Endodermal cell (in vitro differentiated cells): ENCODE measurements around the gene NCKAP5. TPM values are rescaled to one million over a fixed set of nuclear protein-coding genes. Genes with fewer than 3 reads are reported as not detected.
A peak's percentile ranks its signal among the peaks of the same experiment; 100 is the strongest.

Experiments
- DNase-seq: peaks from one replicate; pipeline ENCODE4 v3.0.0-alpha.2; 2017
- H3K27ac ChIP-seq: 2 replicates; pipeline ENCODE4 v1.5.1; 2013; ENCODE audit warnings: mild to moderate bottlenecking, low read depth, low read length, moderate library complexity
- H3K27me3 ChIP-seq: 2 replicates; pipeline ENCODE4 v1.6.1; 2013; ENCODE audit warnings: mild to moderate bottlenecking, low read length, moderate library complexity; ENCODE audit not compliant: insufficient read depth, control insufficient read depth, poor library complexity, severe bottlenecking
- H3K36me3 ChIP-seq: 2 replicates; pipeline ENCODE4 v1.7.0; 2013; ENCODE audit warnings: mild to moderate bottlenecking, low read length, moderate library complexity; ENCODE audit not compliant: control insufficient read depth, insufficient read depth
- H3K4me1 ChIP-seq: one replicate; pipeline ENCODE4 v1.7.0; 2013; ENCODE audit warnings: low read length; ENCODE audit not compliant: control insufficient read depth, insufficient read depth
- H3K4me3 ChIP-seq: 2 replicates; pipeline ENCODE4 v1.5.1; 2013; ENCODE audit warnings: mild to moderate bottlenecking, low read length, moderate library complexity
- H3K9ac ChIP-seq: 2 replicates; pipeline ENCODE4 v1.6.1; 2013; ENCODE audit warnings: mild to moderate bottlenecking, low read length, moderate library complexity; ENCODE audit not compliant: poor library complexity, severe bottlenecking; ENCODE audit errors: extremely low read depth
- H3K9me3 ChIP-seq: 2 replicates; pipeline ENCODE4 v1.6.1; 2013; ENCODE audit warnings: mild to moderate bottlenecking, low read length, moderate library complexity; ENCODE audit not compliant: control insufficient read depth
- H3K27ac Mint-ChIP-seq: 2 replicates; pipeline ENCODE4 v1.8.0; 2020; ENCODE audit warnings: mixed read lengths
- H3K27me3 Mint-ChIP-seq: 2 replicates; pipeline ENCODE4 v1.8.0; 2021; ENCODE audit warnings: mild to moderate bottlenecking, mixed read lengths; ENCODE audit not compliant: insufficient read depth
- H3K36me3 Mint-ChIP-seq: 2 replicates; pipeline ENCODE4 v1.8.0; 2020; ENCODE audit warnings: low read depth, mixed read lengths
- H3K4me1 Mint-ChIP-seq: 2 replicates; pipeline ENCODE4 v1.8.0; 2020; ENCODE audit warnings: mixed read lengths
- H3K4me3 Mint-ChIP-seq: 2 replicates; pipeline ENCODE4 v1.8.0; 2020; ENCODE audit warnings: mild to moderate bottlenecking, moderate library complexity, mixed read lengths
- H3K9me3 Mint-ChIP-seq: 2 replicates; pipeline ENCODE4 v1.8.0; 2020; ENCODE audit warnings: mild to moderate bottlenecking, mixed read lengths
- CTCF ChIP-seq: fragments of 200-600 bp; sonication (generic); conservative IDR thresholded peaks from 2 replicates; pipeline ENCODE4 v1.5.0; 2021; ENCODE audit warnings: antibody characterized with exemption, mild to moderate bottlenecking
- WGBS, 2 experiments: methylation state at CpG; one replicate each; pipeline versions ENCODE4 v1.1.5 to v1.1.7; 2013; ENCODE audit warnings: missing lambda C conversion rate in 2 of 2, mixed read lengths in 1 of 2; ENCODE audit not compliant: insufficient coverage in 1 of 2, insufficient read length in 1 of 2; 5-methylcytosine and 5-hydroxymethylcytosine counted together
- total RNA-seq, 2 donors: library from RNA; stranded (reverse); fragmentation: NEBNext Ultra II Directional in 1 of 2; extraction: Animal tissue kit (Norgen Biotek cat#: 25700) in 1 of 2; gene quantifications; 2 replicates in 1 of 2; 3 replicates in 1 of 2; pipeline ENCODE4 v1.2.1, GENCODE V29; 2021

Gene NCKAP5
- total RNA-seq, 2 donors from 2014 or later, result 0.58 to 0.92 TPM

GRCh38 chr2:133077269-133077822 is 490.9 kb downstream of the NCKAP5 start:
- Mint-ChIP-seq H3K36me3 (no peaks in the 10 kb centered on the region), H3K27me3 (no peaks in the 10 kb centered on the region)
- 94 to 98% methylated on average over 6 to 7 of the region's 7 CpGs for WGBS, 2 experiments

GRCh38 chr2:133072837-133073694 is 495.2 kb downstream of the NCKAP5 start:
- TF ChIP-seq CTCF, result no peak
- Histone ChIP-seq H3K36me3 (no peaks in the 10 kb centered on the region), H3K27ac (no peak overlapping the region), H3K9me3 (no peaks in the 10 kb centered on the region), H3K27me3 (no peaks in the 10 kb centered on the region), H3K4me3 (no peak overlapping the region), H3K4me1 (no peaks in the 10 kb centered on the region), H3K9ac (no peak overlapping the region)
- Mint-ChIP-seq H3K27ac (no peak overlapping the region), H3K36me3 (no peaks in the 10 kb centered on the region), H3K27me3 (peaks cover 2% of the 10 kb centered on the region), H3K4me1 (peaks cover 2% of the 10 kb centered on the region), H3K4me3 (no peak overlapping the region), H3K9me3 (no peaks in the 10 kb centered on the region)
- DNase-seq, result no peak
- 86 to 92% methylated on average over 2 to 5 of the region's 5 CpGs for WGBS, 2 experiments

More at GRCh38 chr2:133077269-133077822, 490.9 kb downstream of the NCKAP5 start:
- no peak overlapping the region for H3K4me3 Mint-ChIP-seq
- H3K27ac Mint-ChIP-seq, result no peak overlapping the region
- H3K27ac ChIP-seq, result no peak overlapping the region
- H3K4me1 ChIP-seq, result peaks cover 12% of the 10 kb centered on the region
- no peak overlapping the region for H3K9ac ChIP-seq
- no peaks in the 10 kb centered on the region for H3K9me3 Mint-ChIP-seq
- no peaks in the 10 kb centered on the region for H3K27me3 ChIP-seq
- peaks cover 16% of the 10 kb centered on the region for H3K4me1 Mint-ChIP-seq
- H3K9me3 ChIP-seq, result no peaks in the 10 kb centered on the region
- no peaks in the 10 kb centered on the region for H3K36me3 ChIP-seq
- DNase-seq, result no peak
- no peak overlapping the region for H3K4me3 ChIP-seq
- TF ChIP-seq CTCF, result no peak

GRCh38 chr2:133063775-133064174 is 504.5 kb downstream of the NCKAP5 start:
- Mint-ChIP-seq H3K4me1 (peaks cover 2% of the 10 kb centered on the region), H3K9me3 (no peaks in the 10 kb centered on the region), H3K36me3 (no peaks in the 10 kb centered on the region), H3K4me3 (no peak overlapping the region), H3K27ac (no peak overlapping the region), H3K27me3 (peaks cover 9% of the 10 kb centered on the region)
- no peak overlapping the region for H3K27ac ChIP-seq
- H3K9ac ChIP-seq, result no peak overlapping the region
- peak; percentile 90 for DNase-seq
- no peaks in the 10 kb centered on the region for H3K9me3 ChIP-seq
- WGBS, 2 experiments, result 20 to 32% methylated on average over 2 to 4 of the region's 4 CpGs
- no peaks in the 10 kb centered on the region for H3K27me3 ChIP-seq
- no peaks in the 10 kb centered on the region for H3K36me3 ChIP-seq
- no peak overlapping the region for H3K4me3 ChIP-seq
- no peaks in the 10 kb centered on the region for H3K4me1 ChIP-seq
- no peak for TF ChIP-seq CTCF
